Superior temporal gyrus (tissue), 1 donor: ENCODE measurements around the gene ZSCAN22.

Experiments
- DNase-seq: peaks from one replicate; pipeline ENCODE4 v3.0.0-alpha.2; 2016; ENCODE audit errors: extremely low spot score

Gene ZSCAN22

GRCh38 chr19:58351990-58352755, 25.4 kb downstream of the ZSCAN22 start:
- no peak for DNase-seq

GRCh38 chr19:58352760-58353671, 26.2 kb downstream of the ZSCAN22 start, which contains the start of gene A1BG:
Gene A1BG (minus strand): TSS chr19:58353492. CDS start chr19:58353437, 55 bp downstream.
- no peak for DNase-seq

- DNase-seq = no peak
Observed at GRCh38 chr19:58353717-58354477, 27.1 kb downstream of the ZSCAN22 start.

GRCh38 chr19:58354478-58355030, 27.8 kb downstream of the ZSCAN22 start:
- no peak for DNase-seq

- no peak for DNase-seq
Observed at GRCh38 chr19:58355215-58355796, 28.5 kb downstream of the ZSCAN22 start.

GRCh38 chr19:58355908-58356765, 29.3 kb downstream of the ZSCAN22 start:
- DNase-seq = no peak

- DNase-seq = no peak
Observed at GRCh38 chr19:58356766-58357480, 30.1 kb downstream of the ZSCAN22 start.

GRCh38 chr19:58357481-58358145, 30.8 kb downstream of the ZSCAN22 start:
- DNase-seq = no peak

- DNase-seq = no peak
Observed at GRCh38 chr19:58361900-58362271, 35.1 kb downstream of the ZSCAN22 start.

- DNase-seq = peak; percentile 97
Observed at GRCh38 chr19:58362272-58362994, 35.6 kb downstream of the ZSCAN22 start, which contains the start of gene ZNF497. Gene ZNF497 (minus strand): TSS chr19:58362751. CDS start chr19:58357635, 5,116 bp downstream.

- DNase-seq = no peak
Observed at GRCh38 chr19:58364146-58364545, 37.4 kb downstream of the ZSCAN22 start.

GRCh38 chr19:58366585-58367430, 40.0 kb downstream of the ZSCAN22 start:
- DNase-seq = no peak

- DNase-seq = no peak
Observed at GRCh38 chr19:58367698-58368454, 41.1 kb downstream of the ZSCAN22 start.

- DNase-seq = no peak
Observed at GRCh38 chr19:58368561-58369360, 42.0 kb downstream of the ZSCAN22 start.

GRCh38 chr19:58372311-58373133, 45.7 kb downstream of the ZSCAN22 start:
- DNase-seq = no peak
